GM18909 (cell line): Measurements from ENCODE around the gene DYSF.

Experiments
- ATAC-seq: cut with Tn5 transposase; IDR thresholded peaks from one replicate; pipeline ENCODE4 v1.9.1; 2021; ENCODE audit warnings: mild to moderate bottlenecking; ENCODE audit not compliant: unreplicated experiment, poor library complexity

DYSF gene

DNA sequence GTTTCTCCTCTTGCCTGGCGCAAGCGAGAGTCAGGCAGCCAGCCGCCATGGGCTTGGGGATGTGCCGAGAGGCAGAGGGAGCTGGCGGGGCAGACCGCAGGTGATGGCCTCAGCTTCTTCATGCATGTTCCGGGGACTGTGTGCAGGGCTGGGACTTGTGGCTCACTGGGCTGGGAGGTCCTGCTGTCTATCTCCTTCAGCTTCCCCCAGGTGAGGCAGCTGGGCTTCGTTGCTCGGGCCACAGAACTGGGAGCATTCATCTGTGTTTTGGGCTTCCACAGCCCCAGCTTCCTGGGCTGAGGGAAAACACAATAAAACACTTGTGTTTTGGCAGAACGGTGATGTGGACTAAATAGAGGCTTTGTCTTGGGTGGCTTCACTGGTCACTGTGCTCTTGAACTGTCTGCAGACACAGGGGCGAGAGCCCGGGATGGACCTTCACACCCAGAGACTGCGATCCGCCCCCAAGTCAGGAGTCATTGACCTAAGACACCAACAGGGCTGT lies 93.5 kb downstream of the DYSF start:
- ATAC-seq: no peak

DNA sequence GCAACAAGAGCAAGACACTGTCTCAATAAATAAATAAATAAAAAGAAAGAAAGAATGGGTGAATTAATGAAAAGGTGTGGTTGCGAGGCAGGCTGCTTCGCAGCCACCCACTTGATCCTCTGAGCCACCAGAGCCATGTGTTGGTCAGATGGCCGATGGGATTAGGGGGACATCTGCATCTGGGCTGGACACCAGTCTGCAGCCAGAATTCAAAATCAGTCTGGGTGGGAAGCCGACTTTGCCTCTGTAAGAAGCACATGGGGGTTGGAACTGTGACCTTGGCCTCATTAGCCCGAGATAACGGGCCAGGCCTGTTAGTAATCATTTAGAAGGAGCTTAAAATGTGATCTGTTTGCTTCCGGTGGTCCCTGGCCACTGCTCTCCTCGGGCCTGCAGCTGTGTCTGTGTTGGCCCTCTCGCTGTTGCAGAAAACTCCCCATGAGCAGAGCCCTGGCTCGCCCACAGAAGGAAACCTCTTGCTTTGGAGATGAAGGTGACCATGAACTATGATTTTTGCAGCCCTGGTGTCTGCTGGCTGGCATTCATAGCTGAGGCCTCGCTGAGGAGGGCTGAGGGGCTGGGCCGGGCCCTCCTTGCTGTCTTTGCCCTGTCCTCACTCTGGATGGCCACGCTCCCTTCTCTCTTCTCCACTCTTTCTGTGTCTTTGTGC lies 94.4 kb downstream of the DYSF start:
- ATAC-seq: no peak

DNA sequence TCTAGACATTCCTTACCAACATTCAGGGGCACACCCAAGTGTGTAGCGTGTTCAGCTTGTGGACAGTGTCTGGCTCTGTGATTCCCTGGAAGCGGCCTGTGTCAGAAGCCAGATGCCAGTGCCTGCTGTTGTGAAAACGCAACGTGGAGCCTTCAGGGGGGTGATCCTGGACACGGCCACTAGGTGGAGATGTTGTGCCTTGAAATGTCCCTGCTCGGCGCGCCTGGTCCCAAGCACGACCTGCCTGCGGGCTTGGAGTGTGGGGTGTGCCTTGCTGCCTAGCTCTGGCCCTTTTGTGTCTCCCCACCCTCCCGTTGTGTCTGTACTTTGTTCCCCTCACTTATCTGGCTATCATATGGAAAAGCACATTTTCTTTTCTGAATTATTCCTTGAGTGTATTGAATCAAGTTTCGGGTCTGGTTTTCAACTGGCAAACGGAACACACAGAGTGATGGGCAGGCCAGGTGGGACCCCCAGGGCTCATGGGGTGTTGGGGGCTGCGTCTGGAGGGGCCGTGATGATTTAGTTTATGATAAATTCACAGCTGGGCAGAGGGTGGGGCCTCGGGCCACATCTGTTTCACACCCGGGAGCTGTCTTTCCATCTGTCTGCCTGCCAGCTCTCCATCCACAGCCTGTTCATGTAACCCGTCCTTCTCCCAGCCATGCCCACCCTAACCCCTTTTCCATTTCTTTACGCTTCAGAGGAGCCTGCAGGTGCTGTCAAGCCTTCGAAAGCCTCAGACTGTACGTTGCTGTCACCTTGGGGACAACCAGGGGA lies 95.5 kb downstream of the DYSF start:
- ATAC-seq: no peak

DNA sequence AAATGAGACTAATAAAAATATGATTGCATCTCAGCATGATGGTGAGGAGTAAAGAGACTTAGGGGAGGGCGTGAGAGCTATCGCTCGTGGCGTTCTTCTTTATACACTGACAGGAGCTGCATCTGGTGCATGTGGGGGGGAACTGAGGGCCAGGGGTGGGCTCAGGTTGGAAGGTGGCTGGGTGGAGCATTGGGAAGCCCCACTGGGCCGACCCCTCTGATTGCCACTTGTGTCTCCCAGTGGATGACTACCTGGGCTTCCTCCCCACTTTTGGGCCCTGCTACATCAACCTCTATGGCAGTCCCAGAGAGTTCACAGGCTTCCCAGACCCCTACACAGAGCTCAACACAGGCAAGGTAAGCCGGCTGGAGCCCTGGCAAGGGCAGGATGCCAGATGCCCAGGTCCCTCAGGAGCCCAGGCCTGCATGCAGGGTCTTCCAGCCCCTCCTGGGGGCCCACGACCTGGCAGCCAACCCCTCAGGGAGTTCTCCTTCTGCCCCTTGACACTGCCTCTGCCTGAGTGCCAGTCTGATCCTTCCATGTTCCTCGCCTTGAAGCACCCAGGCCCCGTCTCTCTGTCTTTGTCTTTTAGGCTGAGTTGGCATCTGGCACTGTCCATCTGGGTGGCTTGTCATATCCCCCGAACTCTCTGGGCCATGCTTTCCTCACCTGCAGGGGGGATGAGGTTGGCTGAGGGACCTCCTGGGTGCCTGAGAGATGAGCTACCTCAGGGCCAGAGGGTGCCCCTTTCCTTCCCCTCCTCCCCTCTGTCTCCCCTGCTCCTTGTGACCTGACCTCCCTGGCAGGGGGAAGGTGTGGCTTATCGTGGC lies 97.7 kb downstream of the DYSF start:
- no peak for ATAC-seq

DNA sequence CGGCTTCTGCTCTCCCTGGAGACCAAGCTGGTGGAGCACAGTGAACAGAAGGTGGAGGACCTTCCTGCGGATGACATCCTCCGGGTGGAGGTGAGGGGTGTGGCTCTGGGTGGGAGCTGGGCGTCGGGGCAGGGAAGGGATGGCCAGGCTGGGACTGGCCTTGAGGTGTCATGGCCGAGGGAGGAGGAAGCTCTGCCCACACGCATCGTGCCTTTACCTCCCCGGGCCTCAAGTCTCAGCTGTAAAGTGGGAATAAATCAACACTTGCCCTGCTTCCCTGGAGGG lies 98.2 kb downstream of the DYSF start:
- ATAC-seq: no peak

DNA sequence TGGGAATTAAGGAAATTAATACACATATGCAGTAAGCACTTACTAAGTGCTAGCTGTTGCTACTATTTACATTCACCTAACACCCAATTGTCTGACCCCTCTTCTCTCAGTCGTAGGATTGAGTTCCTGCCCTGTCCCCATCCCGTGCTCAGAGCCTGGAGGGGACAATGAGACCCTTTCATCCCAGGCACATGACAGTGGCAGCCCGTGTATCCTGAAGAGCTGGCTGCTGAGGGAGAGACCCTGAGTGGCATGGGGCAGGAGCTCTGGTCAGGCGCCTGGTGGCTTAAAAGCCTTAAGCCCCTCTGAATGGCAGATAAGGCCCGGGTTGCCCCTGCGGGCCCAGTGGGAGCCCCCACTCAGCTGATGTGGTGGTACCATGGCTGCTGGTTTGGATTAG lies 99.0 kb downstream of the DYSF start:
- no peak for ATAC-seq

DNA sequence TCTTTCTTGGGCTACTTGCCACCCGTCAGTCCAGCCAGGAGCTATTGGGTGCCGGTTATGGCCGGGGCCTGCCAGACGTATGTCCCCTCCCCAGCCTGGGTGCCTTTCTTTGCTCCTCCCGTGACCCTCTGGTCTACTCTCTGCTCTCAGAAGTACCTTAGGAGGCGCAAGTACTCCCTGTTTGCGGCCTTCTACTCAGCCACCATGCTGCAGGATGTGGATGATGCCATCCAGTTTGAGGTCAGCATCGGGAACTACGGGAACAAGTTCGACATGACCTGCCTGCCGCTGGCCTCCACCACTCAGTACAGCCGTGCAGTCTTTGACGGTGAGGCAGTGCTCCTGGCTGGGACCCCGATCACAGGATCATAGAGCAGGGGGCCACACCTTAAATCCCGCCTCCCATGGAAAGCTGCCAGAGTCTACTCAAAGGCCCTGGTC lies 99.5 kb downstream of the DYSF start:
- ATAC-seq: no peak

DNA sequence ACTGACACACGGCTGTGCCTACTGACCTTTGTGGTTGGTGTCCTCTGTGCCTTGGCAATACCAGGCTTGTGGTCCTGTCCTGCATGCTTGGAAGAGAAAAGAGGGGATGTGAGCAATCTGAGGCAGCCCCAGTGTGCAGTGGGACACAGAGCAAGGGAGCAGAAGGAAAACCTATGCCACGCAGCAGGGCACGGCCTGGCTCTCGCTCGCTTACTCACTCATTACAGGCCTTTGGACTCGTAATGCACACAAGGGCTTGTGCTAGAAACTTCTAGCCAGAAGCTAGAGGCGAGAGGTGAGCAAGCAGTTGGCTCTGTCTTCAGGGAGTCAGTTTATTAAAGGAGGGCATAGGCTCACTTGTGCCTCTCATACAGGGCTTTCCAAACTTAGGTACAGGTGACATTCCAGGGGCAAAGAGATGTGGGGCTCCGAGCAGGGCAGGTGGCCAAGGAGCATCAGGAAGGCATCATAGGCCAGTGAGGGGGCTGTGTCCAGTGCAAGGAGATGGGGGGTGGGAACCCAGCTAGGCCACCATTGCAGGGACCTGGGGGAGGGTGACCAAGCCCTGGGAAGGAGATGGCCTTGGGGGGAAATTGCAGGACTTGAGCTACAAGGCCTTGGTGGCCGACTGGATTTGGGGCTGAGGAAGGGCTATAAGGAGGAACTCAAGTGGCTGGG lies 100.8 kb downstream of the DYSF start:
- no peak for ATAC-seq

DNA sequence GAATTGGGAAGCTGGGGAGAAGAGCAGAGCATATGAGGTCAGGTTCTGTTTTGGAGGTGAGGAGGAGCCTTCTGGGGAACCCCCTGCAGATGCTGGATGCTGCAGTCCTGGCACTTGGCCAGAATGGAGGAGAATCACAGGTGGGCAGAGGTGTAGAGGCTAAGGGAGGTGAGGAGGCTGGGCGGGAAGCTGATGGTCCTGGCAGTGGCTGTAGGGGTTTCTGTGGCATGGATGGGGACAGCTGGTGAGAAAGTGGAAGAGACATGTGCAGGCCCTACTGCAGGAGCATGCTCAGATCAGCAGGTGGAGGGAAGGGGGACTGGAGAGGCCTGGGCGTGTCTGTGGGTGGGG lies 101.3 kb downstream of the DYSF start:
- ATAC-seq: no peak

DNA sequence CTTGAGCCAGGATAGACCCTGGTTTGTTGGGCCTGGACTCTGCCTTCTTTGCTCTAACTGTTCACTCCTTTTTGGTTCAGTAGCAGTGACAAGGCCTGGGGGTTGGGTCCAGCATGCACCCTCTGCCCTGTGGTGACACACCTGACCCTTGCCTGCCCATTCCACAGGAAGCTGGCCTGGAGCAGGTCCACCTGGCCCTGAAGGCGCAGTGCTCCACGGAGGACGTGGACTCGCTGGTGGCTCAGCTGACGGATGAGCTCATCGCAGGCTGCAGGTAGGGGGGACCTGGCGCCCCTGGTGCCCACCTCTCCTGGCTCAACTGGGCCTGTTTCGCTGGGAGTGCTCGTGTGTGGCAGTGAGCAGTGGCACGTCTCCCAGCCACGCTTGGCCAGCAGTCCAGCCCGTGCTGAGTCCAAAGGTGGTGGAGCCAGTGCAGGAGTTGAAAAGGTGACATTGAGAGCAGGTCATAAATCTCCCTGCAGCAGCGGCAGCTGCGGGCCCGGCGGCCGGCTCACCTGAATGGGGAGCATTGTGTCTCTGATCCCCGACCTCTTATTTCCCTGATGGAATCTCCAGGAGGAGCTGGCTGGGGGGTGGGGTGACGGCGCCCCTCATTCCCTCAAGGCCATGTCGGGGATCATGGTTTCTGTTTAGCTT lies 102.6 kb downstream of the DYSF start:
- ATAC-seq: no peak

DNA sequence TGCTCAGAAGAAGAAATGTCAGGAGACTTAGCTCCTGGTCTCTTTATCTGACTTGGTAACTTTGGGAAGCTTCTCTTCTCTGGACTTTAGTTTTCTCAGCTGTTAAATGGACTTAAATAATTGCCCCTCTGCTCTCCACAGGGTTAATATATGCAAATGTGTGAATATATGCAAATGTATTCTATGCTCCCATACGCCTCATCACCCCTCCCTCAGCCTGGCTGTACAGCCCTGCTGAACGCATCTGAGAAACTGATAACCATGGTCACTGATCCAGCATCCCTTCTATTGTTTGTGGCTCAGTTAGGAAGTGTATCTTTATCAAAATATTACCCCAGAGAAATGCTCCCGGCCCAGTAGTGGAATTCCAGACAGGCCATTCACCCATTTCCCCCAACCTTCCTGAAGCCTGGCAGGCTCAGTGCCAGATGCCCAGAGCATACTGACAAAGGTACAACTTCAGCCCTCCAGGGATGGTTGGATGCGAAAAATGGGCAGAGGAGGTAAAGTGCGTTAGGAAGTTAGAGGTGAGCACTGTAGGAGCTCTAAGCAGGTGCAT lies 103.4 kb downstream of the DYSF start:
- no peak for ATAC-seq

DNA sequence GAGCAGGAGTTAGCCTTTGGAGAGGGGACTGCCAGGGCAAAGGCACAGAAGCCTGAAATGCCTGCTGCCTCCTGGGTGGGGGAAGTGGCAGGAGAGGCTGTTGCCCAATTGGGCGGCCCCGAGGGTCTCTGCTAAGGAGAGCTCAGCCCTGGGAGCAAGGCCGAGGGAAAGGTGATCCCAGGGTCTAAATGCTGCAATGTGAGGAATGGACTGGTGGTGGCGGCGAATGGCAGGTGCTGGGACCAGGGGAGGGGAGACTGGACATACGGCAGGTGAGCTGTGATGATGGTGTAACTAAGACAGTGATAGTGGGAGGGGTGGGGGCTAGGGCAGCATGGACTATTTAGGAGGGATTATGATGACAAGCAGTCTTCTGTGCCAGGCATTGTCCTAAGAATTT lies 104.0 kb downstream of the DYSF start:
- no peak for ATAC-seq

DNA sequence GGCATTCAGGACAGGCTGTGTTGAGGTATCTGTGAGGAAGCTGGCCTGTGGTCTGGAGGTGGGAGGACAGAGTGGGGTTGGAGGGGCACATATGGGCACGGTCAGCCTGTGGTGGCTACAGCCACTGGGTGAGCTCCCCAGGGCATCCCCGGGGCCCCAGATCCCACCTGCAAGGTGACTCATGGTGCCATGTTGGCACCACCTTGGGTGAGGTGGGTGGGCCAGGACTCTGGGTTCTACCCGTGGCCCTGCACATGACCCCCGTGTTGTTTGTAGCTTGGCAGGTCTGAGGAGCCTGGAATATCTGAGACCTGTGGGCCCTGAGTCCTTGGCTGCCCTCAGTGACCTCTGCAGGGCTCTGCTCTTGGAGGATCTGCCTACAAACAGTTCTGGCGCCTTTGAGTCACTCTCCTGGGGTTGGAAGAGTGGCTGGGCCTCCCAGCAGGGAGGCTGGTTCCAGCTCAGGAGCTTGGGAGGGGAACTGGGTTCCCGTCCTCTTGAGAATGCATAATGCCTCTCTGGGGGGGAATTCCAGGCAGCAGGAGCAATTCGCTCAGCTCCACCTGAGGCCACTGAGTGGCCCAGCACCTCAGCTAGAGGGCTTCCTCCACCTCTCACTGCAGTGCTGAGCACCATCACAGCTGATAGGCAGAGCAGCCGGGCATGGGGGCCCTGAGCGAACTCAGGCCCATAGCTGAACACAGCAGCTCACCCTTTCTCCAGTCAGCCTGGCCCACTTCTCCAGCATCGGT lies 105.1 kb downstream of the DYSF start:
- ATAC-seq: no peak

DNA sequence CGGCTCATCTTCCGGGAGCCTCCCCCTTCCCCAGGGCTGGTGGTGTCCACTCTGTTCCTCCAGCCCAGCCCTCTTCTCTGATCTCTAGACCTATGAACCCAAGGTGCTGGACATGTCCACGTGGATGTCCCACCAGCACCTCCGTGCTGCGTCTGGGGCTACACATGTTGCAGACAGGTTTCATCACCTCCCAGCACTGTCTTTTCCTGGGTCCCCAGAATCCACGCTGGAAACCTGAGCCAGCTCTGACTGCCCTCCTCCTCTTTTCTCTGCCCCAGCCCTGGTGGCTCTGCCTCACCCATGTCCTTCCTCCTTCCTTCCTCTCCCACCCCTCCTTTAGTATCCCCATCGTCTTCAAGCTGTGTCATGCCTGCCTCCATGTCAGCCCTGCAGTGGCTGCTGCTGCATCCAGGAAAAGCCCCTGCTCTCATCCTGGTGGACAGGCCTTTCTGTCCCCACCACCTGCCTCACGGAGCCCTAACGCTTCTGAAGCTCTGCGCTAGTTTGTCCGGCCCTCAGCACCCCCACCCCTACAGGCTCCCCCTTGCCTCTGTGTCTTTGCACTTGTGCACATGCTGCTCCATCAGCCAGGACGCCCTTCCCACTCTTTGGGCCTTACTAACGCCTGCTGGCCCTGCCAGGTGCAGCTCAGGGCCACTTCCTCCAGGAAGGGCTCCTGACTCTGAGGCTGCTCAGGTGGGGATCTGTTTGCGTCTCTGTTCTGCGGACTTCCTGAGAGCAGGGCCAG lies 105.9 kb downstream of the DYSF start:
- ATAC-seq: no peak

DNA sequence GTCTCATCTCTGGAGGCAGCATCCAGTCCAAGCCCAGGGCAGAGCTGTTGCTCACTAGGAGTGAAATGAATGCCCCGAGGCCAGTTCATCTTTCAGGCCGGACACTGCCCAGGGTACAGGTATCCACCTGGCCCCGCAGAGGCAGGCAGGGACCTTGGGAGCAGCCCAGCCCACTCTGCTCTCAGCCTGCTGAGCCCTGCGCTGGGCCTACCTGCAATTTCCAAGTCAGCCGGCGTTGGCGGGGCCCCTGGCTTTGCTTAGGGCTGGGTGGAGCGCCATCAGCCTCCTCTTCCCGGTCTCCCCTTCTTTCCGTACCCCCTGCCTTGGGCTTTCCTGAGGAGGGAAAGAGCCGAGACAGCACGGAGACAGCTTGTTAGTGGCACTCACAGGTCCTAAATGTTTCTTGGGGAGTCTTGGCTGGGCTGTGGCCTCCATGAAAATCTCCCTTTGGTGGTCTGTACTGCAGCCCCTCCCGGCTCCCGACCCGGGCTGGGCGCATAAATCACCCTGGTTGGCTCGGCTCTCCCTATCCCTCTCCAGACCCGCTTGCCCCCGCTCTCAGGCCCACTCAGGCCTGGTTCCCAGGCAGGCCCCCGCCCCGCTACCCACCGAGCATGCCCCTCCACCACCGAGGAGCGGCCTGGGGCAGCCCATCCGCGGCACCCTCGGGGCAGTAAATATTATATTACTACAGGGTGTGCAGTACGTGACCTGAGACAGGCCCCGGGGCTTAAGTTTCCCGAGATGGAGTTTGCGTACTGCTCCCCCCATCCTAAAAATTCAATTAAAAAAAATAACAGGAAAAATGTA lies 106.7 kb downstream of the DYSF start:
- no peak for ATAC-seq

DNA sequence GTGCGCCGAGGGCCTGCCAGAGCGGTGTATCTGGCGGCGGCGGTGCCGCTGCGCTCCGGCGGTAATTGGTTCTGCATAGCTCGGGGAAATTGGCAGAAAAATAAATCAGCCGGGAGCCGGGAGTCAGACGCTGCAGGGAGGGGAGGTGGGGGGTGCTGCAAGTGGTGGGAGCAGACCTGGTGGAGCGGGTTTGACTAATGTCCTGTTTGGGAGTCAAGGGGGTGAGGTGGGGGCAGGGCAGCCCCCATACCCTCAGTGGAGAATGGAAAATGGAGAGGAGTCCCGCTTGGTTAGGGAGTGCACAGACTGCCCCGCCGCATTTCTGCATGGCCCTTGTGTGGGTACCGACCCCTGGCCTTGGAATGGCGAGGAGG lies 107.3 kb downstream of the DYSF start:
- no peak for ATAC-seq

DNA sequence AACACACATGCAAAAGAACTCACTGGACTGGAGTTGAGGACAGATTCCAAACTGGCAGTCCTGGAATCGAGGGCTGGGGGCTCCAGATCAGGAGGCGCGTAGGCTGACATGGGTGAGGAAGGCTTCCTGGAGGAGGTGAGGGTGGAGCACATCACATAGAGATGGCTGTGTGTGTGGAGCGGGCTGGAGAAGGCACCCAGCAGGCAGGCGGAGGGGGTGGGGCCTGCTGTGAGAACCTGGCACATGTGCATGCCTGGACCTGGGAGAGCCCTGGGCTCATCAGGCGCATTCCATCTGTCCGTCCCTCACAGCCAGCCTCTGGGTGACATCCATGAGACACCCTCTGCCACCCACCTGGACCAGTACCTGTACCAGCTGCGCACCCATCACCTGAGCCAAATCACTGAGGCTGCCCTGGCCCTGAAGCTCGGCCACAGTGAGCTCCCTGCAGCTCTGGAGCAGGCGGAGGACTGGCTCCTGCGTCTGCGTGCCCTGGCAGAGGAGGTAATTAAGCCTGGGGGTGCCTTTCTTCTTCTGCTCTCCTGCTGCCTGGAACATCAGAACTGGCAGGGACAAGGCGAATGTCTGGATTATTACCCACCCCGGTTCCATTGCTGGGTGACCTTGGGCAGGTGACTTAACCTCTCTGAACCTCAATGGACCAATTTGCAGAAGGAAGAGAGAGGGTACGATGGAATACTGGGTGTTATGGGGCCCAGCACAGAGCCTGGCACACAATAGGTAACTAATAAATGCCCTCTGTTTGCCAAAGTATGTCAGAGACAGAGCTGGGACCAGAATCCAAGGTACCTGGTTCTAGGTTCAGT lies 108.3 kb downstream of the DYSF start:
- ATAC-seq: no peak
